HEK293 (cell line): ENCODE measurements around the gene KSR1.
"Not testable (repeated sequence)": the region's sequence is repeated elsewhere in the genome, so short reads cannot be mapped to it uniquely, and the experiment has no call there.

Source experiments
- CTCF ChIA-PET: fragments of 350-600 bp; formaldehyde crosslinking; extraction: SDS; loops from one replicate; lab custom pipeline; 2021; ENCODE audit warnings: antibody characterized with exemption; lab: Yijun Ruan, JAX
- POLR2A ChIA-PET: fragments of 300-600 bp; formaldehyde crosslinking; extraction: SDS; loops from one replicate; lab custom pipeline; 2020; ENCODE audit warnings: antibody characterized with exemption, inconsistent platforms; lab: Yijun Ruan, JAX
- H3K27ac ChIP-seq: fragments of 200-500 bp; sonication (Bioruptor generic); 2 replicates; pipeline ENCODE4 v1.5.1; 2014; ENCODE audit warnings: low read depth, low read length, control low read depth, inconsistent platforms; ENCODE audit errors: extremely low read depth
- H3K36me3 ChIP-seq, 2 experiments: fragments of 200-500 bp in 1 of 2; sonication (Bioruptor generic) in 1 of 2; 1 replicate in 1 of 2; 2 replicates in 1 of 2; pipeline ENCODE4 v1.5.1; 2014 to 2017; ENCODE audit warnings: inconsistent platforms in 2 of 2, low read length in 2 of 2; ENCODE audit not compliant: control insufficient read depth in 2 of 2, insufficient read depth in 1 of 2
- H3K4me1 ChIP-seq: fragments of 200-500 bp; sonication (Bioruptor generic); 2 replicates; pipeline ENCODE4 v1.5.1; 2014; ENCODE audit warnings: mild to moderate bottlenecking, low read length, inconsistent platforms; ENCODE audit not compliant: control insufficient read depth, insufficient read depth
- H3K4me3 ChIP-seq: 2 replicates; pipeline ENCODE4 v1.5.1; 2011; ENCODE audit warnings: low read depth, mild to moderate bottlenecking, control low read depth, low read length, moderate library complexity
- H3K9me3 ChIP-seq: fragments of 200-500 bp; sonication (Bioruptor generic); 2 replicates; pipeline ENCODE4 v1.5.1; 2014; ENCODE audit warnings: low read depth, low read length, inconsistent platforms; ENCODE audit not compliant: control insufficient read depth, insufficient read depth
- BCL11A ChIP-seq: fragments of 450-650 bp; formaldehyde crosslinking; IDR thresholded peaks from 2 replicates; pipeline ENCODE4 v1.5.1; 2016; ENCODE audit warnings: low read depth, missing biosample characterization, missing genetic modification characterization
- GLI4 ChIP-seq: fragments of 450-650 bp; formaldehyde crosslinking; IDR thresholded peaks from 2 replicates; pipeline ENCODE4 v1.5.1; 2016; ENCODE audit warnings: missing biosample characterization, missing genetic modification characterization
- OVOL3 ChIP-seq: fragments of 450-650 bp; formaldehyde crosslinking; IDR thresholded peaks from 2 replicates; pipeline ENCODE4 v1.5.1; 2016; ENCODE audit warnings: missing biosample characterization, missing genetic modification characterization
- REPIN1 ChIP-seq: fragments of 450-650 bp; formaldehyde crosslinking; IDR thresholded peaks from 2 replicates; pipeline ENCODE4 v1.5.1; 2017; ENCODE audit warnings: missing biosample characterization, missing genetic modification characterization, low read depth
- SCRT1 ChIP-seq: fragments of 450-650 bp; formaldehyde crosslinking; IDR thresholded peaks from 2 replicates; pipeline ENCODE4 v1.5.1; 2016; ENCODE audit warnings: missing biosample characterization, missing genetic modification characterization, borderline replicate concordance
- TRIM28 ChIP-seq: IDR thresholded peaks from 2 replicates; pipeline ENCODE4 v1.6.1; 2011; ENCODE audit warnings: low read length, control low read depth, borderline replicate concordance
- ZBTB17 ChIP-seq: fragments of 450-650 bp; formaldehyde crosslinking; IDR thresholded peaks from 2 replicates; pipeline ENCODE4 v1.5.1; 2016; ENCODE audit warnings: missing biosample characterization, missing genetic modification characterization
- ZBTB48 ChIP-seq: fragments of 450-650 bp; formaldehyde crosslinking; IDR thresholded peaks from 2 replicates; pipeline ENCODE4 v1.5.1; 2016; ENCODE audit warnings: missing biosample characterization, missing genetic modification characterization
- ZFP69B ChIP-seq: fragments of 450-650 bp; formaldehyde crosslinking; IDR thresholded peaks from 2 replicates; pipeline ENCODE4 v1.5.1; 2016; ENCODE audit warnings: missing biosample characterization, missing genetic modification characterization
- ZNF132 ChIP-seq: fragments of 450-650 bp; formaldehyde crosslinking; IDR thresholded peaks from 2 replicates; pipeline ENCODE4 v1.5.1; 2017; ENCODE audit warnings: missing biosample characterization, missing genetic modification characterization, borderline replicate concordance
- ZNF157 ChIP-seq: fragments of 450-650 bp; formaldehyde crosslinking; IDR thresholded peaks from 2 replicates; pipeline ENCODE4 v1.5.1; 2016; ENCODE audit warnings: missing biosample characterization, missing genetic modification characterization
- ZNF274 ChIP-seq, 2 experiments: fragments of 200-500 bp in 1 of 2; fragments of 450-650 bp in 1 of 2; sonication (Bioruptor generic) in 1 of 2; formaldehyde crosslinking in 1 of 2; IDR thresholded peaks; 2 replicates each; pipeline versions ENCODE4 v1.5.1 to v1.6.1; 2014 to 2016; ENCODE audit warnings: borderline replicate concordance in 1 of 2, inconsistent platforms in 1 of 2, low read length in 1 of 2, missing biosample characterization in 1 of 2, missing genetic modification characterization in 1 of 2
- ZNF48 ChIP-seq: fragments of 450-650 bp; formaldehyde crosslinking; IDR thresholded peaks from 2 replicates; pipeline ENCODE4 v1.5.1; 2016; ENCODE audit warnings: missing biosample characterization, missing genetic modification characterization
- ZNF677 ChIP-seq: fragments of 450-650 bp; IDR thresholded peaks from 2 replicates; pipeline ENCODE4 v1.5.0; 2018; ENCODE audit warnings: missing biosample characterization, mild to moderate bottlenecking, missing genetic modification characterization, moderate library complexity
- ZXDB ChIP-seq: fragments of 450-650 bp; formaldehyde crosslinking; IDR thresholded peaks from 2 replicates; pipeline ENCODE4 v1.5.1; 2016; ENCODE audit warnings: missing biosample characterization, missing genetic modification characterization
- TF ChIP-seq, protein P1 (sequence below): fragments of 450-650 bp; IDR thresholded peaks from 2 replicates; pipeline ENCODE4 v1.5.1; 2018; ENCODE audit warnings: missing biosample characterization, mild to moderate bottlenecking, missing genetic modification characterization
- TF ChIP-seq, protein P2 (sequence below): fragments of 450-650 bp; formaldehyde crosslinking; IDR thresholded peaks from 2 replicates; pipeline ENCODE4 v1.5.1; 2016; ENCODE audit warnings: missing biosample characterization, missing genetic modification characterization
- TF ChIP-seq, protein P3 (sequence below): fragments of 450-650 bp; formaldehyde crosslinking; IDR thresholded peaks from 2 replicates; pipeline ENCODE4 v1.5.1; 2016; ENCODE audit warnings: missing biosample characterization, missing genetic modification characterization
- TF ChIP-seq, protein P4 (sequence below): fragments of 450-650 bp; formaldehyde crosslinking; IDR thresholded peaks from 2 replicates; pipeline ENCODE4 v1.5.1; 2016; ENCODE audit warnings: missing biosample characterization, missing genetic modification characterization

Gene KSR1

DNA sequence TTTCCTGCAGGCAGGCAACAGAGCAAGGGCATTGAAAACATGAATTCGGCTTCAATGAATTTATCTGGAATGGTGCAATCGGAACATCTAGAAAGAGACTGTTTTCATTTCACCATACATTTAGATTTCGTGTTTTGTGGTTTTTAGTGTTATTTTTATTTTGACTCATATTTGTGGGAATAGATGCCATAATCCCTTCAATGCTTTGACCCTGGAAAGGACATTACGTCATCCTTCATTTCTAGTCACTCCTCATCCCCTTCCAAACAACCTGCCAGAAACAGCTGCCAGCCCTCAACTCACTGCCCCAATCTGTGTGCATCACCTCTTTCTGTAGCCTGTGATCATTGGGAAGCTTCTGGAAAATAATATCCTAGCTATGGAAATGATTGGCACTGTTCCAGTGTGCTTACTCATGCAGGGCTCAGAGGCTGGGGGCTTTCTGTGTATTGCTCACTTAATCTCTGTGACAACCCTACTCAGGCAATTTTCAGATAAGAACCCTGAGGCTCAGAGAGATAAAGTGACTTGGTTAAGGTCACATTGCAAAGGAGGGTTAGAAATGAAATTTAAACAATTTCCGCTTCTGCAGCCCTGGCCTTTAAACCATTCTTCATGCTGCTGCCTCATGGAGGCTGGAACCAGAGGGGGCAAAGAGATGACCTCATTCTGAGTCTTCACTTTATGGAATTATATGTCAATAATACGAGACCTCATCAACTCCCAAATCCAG lies 9.5 kb upstream of the KSR1 start (continued):
- TF ChIP-seq, protein P1, sequence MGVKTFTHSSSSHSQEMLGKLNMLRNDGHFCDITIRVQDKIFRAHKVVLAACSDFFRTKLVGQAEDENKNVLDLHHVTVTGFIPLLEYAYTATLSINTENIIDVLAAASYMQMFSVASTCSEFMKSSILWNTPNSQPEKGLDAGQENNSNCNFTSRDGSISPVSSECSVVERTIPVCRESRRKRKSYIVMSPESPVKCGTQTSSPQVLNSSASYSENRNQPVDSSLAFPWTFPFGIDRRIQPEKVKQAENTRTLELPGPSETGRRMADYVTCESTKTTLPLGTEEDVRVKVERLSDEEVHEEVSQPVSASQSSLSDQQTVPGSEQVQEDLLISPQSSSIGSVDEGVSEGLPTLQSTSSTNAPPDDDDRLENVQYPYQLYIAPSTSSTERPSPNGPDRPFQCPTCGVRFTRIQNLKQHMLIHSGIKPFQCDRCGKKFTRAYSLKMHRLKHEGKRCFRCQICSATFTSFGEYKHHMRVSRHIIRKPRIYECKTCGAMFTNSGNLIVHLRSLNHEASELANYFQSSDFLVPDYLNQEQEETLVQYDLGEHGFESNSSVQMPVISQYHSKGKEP (tag by site-specific recombination) = no peak
- TF ChIP-seq GLI4 (tag by site-specific recombination) = no peak
- TF ChIP-seq ZBTB48 (tag by site-specific recombination) = peak; percentile 44; the same call in 1 of the 2 replicates
- 0 out of 2 replicates have a peak, but pooled peaks have one; percentile 12 for TF ChIP-seq ZFP69B
- TF ChIP-seq, all 188 proteins: peak for 20

DNA sequence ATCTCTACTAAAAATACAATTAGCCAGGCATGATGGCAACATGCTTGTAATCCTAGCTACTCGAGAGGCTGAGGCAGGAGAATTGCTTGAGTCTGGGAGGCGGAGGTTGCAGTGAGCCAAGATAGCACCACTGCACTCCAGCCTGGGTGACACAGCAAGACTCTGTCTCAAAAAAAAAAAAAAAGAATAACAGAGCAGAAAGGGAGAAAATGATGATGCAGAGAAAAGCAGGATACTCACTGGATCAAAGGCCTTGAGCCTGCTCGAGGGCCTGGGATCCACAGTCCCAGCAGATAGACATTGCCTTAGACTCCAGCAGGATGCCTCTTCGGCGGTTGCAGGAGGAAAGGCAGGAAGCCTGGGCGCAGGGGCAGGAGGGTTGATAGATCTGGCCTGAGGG lies 7.7 kb upstream of the KSR1 start:
- CTCF ChIA-PET = interaction anchor here (0.6 to 0.7 kb wide), 2 partner anchors 53 to 65 kb away, joined by 3 read pairs; no protein-coding TSS in a partner anchor
- H3K27ac ChIP-seq, POLR2A ChIA-PET, H3K36me3 ChIP-seq, H3K4me3 ChIP-seq, H3K9me3 ChIP-seq, H3K4me1 ChIP-seq: not testable (repeated sequence)
- peak; percentile 49; the same call in 1 of the 2 replicates for TF ChIP-seq ZBTB17 (tag by site-specific recombination)

DNA sequence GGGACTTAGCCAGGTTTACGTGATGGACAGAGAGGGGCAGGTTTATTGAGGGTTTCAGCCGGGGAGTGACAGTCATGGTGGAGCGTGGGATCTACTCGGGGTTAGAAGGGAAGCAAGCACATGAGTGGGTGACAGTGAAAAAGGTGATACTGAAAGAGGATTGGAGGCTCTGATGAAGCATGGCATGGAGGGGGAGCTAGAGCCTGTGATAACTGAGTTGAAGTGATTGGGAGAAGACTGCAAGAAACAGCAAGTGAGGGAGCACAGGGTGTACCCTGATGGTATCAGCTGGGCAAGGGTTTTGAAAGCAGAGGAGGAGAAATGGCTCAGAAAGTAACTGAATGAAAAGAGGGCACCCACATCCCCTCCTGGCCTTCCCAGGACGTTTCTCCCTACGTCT lies 6.7 kb upstream of the KSR1 start:
- no peak for TF ChIP-seq ZXDB (tag by site-specific recombination)
- TF ChIP-seq, protein P2, sequence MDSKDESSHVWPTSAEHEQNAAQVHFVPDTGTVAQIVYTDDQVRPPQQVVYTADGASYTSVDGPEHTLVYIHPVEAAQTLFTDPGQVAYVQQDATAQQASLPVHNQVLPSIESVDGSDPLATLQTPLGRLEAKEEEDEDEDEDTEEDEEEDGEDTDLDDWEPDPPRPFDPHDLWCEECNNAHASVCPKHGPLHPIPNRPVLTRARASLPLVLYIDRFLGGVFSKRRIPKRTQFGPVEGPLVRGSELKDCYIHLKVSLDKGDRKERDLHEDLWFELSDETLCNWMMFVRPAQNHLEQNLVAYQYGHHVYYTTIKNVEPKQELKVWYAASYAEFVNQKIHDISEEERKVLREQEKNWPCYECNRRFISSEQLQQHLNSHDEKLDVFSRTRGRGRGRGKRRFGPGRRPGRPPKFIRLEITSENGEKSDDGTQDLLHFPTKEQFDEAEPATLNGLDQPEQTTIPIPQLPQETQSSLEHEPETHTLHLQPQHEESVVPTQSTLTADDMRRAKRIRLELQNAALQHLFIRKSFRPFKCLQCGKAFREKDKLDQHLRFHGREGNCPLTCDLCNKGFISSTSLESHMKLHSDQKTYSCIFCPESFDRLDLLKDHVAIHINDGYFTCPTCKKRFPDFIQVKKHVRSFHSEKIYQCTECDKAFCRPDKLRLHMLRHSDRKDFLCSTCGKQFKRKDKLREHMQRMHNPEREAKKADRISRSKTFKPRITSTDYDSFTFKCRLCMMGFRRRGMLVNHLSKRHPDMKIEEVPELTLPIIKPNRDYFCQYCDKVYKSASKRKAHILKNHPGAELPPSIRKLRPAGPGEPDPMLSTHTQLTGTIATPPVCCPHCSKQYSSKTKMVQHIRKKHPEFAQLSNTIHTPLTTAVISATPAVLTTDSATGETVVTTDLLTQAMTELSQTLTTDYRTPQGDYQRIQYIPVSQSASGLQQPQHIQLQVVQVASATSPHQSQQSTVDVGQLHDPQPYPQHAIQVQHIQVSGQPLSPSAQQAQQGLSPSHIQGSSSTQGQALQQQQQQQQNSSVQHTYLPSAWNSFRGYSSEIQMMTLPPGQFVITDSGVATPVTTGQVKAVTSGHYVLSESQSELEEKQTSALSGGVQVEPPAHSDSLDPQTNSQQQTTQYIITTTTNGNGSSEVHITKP (tag by site-specific recombination) = peak; percentile 37; the same call in 1 of the 2 replicates
- TF ChIP-seq, all 188 proteins: peak for 1
- H3K27ac ChIP-seq = no peak overlapping the region
- H3K36me3 ChIP-seq = no peaks in the 10 kb centered on the region
- no peaks in the 10 kb centered on the region for H3K9me3 ChIP-seq
- H3K4me1 ChIP-seq = peaks cover 8% of the 10 kb centered on the region
- ChIA-PET POLR2A (no interaction called here), CTCF (no interaction called here)
- no peak overlapping the region for H3K4me3 ChIP-seq

DNA sequence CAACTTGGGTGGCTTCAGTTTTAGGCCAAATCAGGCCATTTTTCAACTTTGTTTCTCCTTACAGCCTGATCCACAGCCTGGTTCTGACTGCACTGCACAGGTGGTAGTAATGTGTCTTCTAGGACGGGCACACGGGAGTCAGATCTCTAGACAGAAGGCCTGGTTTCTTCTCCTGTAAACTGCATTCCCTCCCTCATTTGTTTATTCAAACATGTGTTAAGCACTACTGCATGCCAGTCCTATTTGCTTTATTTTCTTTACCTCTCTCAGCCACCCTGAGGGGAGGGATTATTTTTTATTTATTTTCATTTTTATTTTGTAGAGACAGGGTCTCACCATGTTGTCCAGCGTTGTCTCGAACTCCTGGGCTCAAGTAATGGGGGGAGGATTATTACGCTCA lies 6.3 kb upstream of the KSR1 start:
- peaks cover 8% of the 10 kb centered on the region for H3K4me1 ChIP-seq
- H3K4me3 ChIP-seq = no peak overlapping the region
- H3K27ac ChIP-seq = no peak overlapping the region
- CTCF ChIA-PET = interaction anchor here (0.6 to 1.0 kb wide), 2 partner anchors 70 to 107 kb away, joined by 3 to 4 read pairs; no protein-coding TSS in a partner anchor
- POLR2A ChIA-PET = no interaction called here
- no peaks in the 10 kb centered on the region for H3K9me3 ChIP-seq
- H3K36me3 ChIP-seq = no peaks in the 10 kb centered on the region
- TF ChIP-seq ZNF157 (tag by site-specific recombination) = no peak
- no peak for TF ChIP-seq ZNF677 (tag by site-specific recombination)
- no peak for TF ChIP-seq REPIN1 (tag by site-specific recombination)
- no peak for TF ChIP-seq ZNF274 (IDR thresholded peaks at IDR 0.05; ENCODE audit: low read length)
- no peak for TF ChIP-seq ZNF274 (tag by site-specific recombination; IDR thresholded peaks at IDR 0.05; ENCODE audit: borderline replicate concordance)
- TF ChIP-seq BCL11A = no peak
- TF ChIP-seq ZNF48 (tag by site-specific recombination) = no peak
- no peak for TF ChIP-seq ZNF132 (tag by site-specific recombination)
- no peak for TF ChIP-seq TRIM28
- TF ChIP-seq, protein P3, sequence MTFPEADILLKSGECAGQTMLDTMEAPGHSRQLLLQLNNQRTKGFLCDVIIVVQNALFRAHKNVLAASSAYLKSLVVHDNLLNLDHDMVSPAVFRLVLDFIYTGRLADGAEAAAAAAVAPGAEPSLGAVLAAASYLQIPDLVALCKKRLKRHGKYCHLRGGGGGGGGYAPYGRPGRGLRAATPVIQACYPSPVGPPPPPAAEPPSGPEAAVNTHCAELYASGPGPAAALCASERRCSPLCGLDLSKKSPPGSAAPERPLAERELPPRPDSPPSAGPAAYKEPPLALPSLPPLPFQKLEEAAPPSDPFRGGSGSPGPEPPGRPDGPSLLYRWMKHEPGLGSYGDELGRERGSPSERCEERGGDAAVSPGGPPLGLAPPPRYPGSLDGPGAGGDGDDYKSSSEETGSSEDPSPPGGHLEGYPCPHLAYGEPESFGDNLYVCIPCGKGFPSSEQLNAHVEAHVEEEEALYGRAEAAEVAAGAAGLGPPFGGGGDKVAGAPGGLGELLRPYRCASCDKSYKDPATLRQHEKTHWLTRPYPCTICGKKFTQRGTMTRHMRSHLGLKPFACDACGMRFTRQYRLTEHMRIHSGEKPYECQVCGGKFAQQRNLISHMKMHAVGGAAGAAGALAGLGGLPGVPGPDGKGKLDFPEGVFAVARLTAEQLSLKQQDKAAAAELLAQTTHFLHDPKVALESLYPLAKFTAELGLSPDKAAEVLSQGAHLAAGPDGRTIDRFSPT = no peak
- TF ChIP-seq SCRT1 = no peak
- TF ChIP-seq OVOL3 = no peak
- TF ChIP-seq, protein P4, sequence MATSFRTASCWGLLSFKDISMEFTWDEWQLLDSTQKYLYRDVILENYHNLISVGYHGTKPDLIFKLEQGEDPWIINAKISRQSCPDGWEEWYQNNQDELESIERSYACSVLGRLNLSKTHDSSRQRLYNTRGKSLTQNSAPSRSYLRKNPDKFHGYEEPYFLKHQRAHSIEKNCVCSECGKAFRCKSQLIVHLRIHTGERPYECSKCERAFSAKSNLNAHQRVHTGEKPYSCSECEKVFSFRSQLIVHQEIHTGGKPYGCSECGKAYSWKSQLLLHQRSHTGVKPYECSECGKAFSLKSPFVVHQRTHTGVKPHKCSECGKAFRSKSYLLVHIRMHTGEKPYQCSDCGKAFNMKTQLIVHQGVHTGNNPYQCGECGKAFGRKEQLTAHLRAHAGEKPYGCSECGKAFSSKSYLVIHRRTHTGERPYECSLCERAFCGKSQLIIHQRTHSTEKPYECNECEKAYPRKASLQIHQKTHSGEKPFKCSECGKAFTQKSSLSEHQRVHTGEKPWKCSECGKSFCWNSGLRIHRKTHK (tag by site-specific recombination) = no peak
